Forelimb muscle (tissue), 1 donor: Measurements from ENCODE around the gene PTPRO. TPM values are rescaled to one million over a fixed set of nuclear protein-coding genes. Genes with fewer than 3 reads are reported as not detected.
"Not testable (repeated sequence)": the region's sequence is repeated elsewhere in the genome, so short reads cannot be mapped to it uniquely, and the experiment has no call there.

Experiments used
- DNase-seq: peaks from one replicate; pipeline ENCODE4 v3.0.0-alpha.2; 2013; ENCODE audit warnings: low read depth
- polyA plus RNA-seq: library from polyadenylated mRNA; unstranded; fragments of 120-200 nt; gene quantifications from one replicate; pipeline ENCODE4 v1.2.1, GENCODE V29; 2013; ENCODE audit not compliant: insufficient read length

The PTPRO gene
- polyA plus RNA-seq, 1 donor: 0.63 TPM

DNA sequence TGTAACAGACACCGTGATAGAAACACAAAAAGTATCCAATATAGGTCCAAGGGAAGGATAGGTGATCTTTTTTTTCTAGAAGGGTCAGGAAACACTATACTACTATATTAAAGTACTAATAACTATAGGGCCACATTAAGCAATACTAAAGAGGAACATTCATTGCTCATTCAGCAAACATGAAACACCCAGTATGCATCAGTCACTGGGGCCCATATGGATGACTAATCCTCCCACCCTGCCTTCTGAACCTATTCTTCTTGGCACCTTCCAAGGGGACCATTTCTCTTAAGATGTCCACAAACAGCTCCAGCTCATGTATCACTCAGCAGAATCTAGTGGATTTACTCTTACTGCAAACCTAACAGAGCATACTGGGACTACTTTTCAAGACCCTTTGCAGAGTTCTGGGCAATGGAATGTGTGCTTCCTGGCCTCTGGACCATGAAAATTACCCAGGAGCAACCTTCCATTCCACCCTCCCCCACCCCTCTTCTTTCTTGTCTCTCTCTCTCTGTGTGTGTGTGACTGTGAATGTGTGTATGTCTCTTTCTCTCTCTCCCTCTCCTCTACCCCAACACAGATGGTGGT is 279.0 kb downstream of the PTPRO start:
- DNase-seq: no peak

DNA sequence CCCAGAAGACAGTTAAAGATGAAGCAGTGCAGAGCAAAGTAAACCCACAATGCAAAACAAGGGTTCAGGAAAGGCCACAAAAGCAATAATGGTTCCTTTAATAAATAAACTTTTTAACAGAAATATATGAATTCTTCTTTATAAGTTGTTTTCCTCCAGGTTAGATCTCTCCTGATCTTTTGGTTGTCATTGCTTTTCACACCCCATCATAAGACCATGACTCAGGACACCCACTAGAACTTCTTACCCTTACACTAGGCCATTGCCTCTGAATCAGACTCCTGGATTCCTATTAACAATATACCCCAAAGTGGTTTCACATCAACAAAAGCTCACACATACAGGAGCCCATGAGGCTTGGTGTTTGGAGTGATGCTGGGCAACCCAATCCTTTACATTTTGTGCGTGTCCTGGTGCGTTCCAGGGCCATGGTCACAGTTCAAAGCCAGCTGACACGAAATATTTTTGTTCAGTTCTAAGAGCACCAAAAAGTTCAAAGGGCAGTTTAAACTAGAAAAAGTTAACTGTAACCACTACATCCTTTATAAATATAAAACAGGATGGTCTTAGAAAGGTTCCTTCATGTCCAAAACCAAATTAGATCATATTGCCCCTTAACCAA is 279.9 kb downstream of the PTPRO start:
- no peak for DNase-seq

- no peak for DNase-seq
These were observed 281.3 kb downstream of the PTPRO start for GRCh38 chr12:15603474-15604085.

GRCh38 chr12:15605881-15606590 is 283.7 kb downstream of the PTPRO start:
- no peak for DNase-seq

DNA sequence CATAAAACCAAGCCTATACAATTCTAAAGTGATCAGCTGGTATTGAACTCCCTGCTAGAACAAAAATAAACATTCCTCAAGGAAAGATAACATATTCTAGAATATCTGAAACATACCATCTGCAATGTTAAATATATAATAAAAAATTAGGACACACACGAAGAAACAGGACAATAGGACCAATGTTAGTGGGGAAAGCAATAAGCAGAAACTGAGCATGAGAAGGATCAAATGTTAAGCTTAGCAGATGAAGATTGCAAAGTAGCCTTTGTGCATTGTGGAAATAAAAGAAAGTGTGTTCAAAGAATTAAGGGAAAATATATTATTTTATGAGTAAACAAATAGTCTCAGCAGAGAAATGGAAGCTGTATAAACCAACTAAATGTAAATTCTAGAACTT is 286.1 kb downstream of the PTPRO start:
- no peak for DNase-seq

DNA sequence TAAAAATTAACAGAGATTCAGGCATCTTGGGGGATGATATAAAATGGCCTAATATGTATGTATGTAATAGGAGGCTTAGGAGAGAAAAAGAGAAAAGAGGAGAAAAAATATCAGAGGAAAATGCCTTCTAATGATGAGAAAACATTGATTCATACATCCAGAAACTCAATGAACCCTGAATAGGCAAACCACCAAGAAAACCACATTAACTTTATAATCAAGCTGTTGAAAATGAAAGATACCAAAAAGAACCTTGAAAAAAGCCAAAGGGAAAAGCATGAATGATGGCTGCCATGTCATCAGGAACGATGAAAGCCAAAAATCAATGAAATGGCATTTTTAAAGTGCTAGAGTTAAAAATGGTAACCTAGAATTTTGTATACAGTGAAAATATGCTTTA is 286.6 kb downstream of the PTPRO start:
- DNase-seq: no peak

GRCh38 chr12:15613981-15614380 is 291.7 kb downstream of the PTPRO start:
- no peak for DNase-seq

DNA sequence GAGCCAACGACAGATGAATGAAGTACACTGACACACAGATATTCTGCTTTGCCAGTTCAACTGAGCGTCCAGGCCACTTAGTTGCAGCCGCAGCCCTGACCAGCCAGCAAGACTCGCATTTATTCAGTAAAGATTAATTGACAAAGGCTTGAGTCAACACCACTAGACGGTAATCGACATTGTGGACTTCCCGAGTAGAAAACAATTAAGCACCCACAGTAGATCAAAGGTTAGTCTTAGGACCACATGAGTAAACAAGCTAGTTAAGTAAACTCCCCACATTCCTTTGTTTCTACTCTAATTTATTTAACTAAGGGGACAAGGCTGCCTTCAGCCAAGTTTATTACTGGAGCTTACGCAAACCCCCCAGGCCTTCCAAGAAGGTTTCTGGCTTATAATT is 294.2 kb downstream of the PTPRO start:
- not testable (repeated sequence) for DNase-seq

DNA sequence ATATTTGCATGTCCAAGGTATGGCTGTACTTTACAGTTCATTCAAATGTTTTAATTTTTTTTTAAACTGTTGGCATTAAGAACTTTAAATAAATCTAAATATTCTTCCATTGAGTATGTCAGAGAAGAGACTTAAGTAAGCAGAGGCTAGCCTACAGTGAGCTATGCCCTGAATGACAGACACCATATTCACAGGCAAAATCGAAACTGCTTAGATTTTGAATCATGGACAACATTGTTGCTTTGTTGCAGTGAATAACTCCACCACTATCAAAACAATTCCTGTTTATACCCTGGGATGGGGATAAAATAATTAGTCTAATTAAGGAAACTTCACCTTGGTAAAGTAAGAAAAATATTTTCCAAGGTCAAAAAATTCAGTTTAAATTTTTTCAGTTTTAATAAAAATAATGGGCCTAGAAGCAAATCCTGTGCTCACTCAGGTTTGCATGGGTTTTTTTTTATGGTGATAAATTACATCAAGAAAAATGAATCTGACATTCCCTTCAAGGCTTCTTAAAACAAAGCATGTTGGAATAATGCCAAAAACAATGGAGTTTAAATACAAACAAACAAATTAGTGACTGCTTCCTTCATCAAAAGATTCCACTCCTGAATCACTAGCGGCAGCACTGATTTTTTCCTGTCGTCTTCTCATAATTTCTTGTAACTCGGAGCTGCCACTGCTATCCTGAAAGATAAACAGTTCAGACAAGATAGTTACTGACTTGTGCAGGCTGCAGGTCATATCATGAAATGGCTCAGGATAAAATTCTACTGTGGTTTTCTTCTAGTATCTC is 298.6 kb downstream of the PTPRO start:
- no peak for DNase-seq

DNA sequence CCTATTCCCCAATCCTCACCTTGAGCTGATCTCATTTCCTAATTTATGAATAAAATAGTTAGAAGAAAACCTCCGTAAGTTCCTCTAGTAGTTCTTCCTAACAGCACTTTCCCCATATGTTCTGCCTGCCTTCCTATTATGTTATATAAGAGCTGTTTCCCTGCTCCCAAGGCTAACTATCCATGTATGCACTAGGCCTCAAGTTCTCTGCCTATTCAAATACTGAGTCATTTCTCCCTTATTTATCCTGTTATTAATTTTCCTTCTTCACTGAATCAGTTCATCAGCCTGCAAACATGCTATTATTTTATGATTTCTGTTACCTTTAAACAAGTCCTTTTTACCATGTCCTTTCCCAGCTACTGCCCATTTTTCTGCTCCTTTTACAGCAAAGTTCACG is 302.8 kb downstream of the PTPRO start:
- DNase-seq: no peak

GRCh38 chr12:15627995-15628945 is 306.0 kb downstream of the PTPRO start:
- DNase-seq: no peak

DNA sequence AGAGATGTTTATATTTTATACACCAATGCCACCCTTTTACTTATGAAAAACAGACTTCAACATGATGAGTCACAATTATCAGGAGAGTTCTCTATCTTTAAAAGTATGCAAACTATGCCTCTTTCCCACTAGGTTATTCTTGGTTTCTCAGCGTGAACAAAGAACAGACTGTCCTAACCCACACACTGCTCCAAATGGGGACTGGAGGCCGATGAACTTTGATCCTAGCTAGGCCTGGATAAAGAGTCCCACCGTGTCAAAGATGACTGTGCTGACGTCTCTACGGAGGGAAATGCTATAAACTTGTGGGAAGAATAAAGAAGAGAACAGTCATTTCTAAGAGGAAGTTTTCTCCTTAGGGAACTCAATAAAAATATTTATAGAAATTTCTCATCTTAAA is 306.8 kb downstream of the PTPRO start:
- peak; percentile 29 for DNase-seq

GRCh38 chr12:15629761-15630160 is 307.5 kb downstream of the PTPRO start:
- no peak for DNase-seq

- DNase-seq: no peak
These were observed 308.9 kb downstream of the PTPRO start for GRCh38 chr12:15631007-15631715.

- DNase-seq: no peak
These were observed 310.4 kb downstream of the PTPRO start for GRCh38 chr12:15632708-15633107.

DNA sequence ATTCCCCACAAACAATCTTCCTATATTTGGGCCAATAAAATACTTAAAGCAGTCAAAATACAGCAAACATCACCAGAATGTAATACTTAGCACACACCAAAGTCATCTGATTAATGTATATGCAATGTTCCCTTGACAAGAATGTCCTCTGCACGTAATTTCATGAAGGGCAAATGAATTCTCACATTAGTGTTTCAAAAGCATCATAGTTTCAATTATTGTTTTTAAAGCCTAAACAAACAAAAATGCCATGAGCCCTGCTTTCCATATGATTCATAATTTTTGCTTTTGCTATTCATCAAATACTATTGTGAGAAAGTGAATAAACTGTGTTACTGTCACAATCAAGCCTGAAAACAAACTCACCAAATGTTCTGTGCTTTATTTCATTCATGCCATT is 310.9 kb downstream of the PTPRO start:
- no peak for DNase-seq

GRCh38 chr12:15634010-15634683 is 311.8 kb downstream of the PTPRO start:
- DNase-seq: no peak

- no peak for DNase-seq
These were observed 314.0 kb downstream of the PTPRO start for GRCh38 chr12:15636060-15636890.

DNA sequence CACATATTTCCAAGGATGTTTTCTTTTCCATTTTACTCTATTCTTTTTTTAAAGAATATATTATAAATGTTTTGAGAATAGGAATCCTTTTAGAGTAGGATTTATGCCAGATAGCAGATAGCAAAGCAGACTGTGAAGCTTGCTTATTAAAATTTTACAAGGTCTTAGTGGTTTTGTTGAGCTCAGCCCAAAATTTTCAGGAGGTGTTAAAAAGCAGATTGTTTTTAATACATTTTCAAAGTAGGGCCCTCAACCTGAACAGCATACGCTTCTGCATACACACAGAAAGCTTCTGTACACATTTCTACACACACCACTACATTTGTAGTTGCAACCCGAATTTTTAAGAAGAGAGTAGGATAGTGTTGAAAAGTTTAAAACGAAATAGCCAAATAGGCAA is 315.9 kb downstream of the PTPRO start:
- DNase-seq: no peak
